Sigmoid colon (tissue), 4 donors: Measurements from ENCODE around the gene C16orf87.

Experiments
- EP300 ChIP-seq, 4 donors: sonication (generic); formaldehyde crosslinking; IDR thresholded peaks; one replicate each; pipeline ENCODE4 v1.6.1; 2017; ENCODE audit warnings: antibody characterized with exemption in 4 of 4
- POLR2A ChIP-seq, 2 donors: fragments of 450-650 bp; IDR thresholded peaks; one replicate each; pipeline ENCODE4 v1.6.1; 2016; ENCODE audit warnings: antibody characterized with exemption in 2 of 2, mild to moderate bottlenecking in 2 of 2, moderate library complexity in 2 of 2
- POLR2AphosphoS5 ChIP-seq, 4 donors: sonication (generic); formaldehyde crosslinking; IDR thresholded peaks; one replicate each; pipeline ENCODE4 v1.6.1; 2017; ENCODE audit warnings: antibody characterized with exemption in 4 of 4
- TF ChIP-seq, protein P1 (sequence below), 4 experiments: fragments of 450-650 bp in 3 of 4; fragments of 200-600 bp in 1 of 4; IDR thresholded peaks; one replicate each; pipeline ENCODE4 v1.5.1; 2016 to 2019; ENCODE audit warnings: antibody characterized with exemption in 4 of 4, mild to moderate bottlenecking in 3 of 4, moderate library complexity in 2 of 4

DNA sequence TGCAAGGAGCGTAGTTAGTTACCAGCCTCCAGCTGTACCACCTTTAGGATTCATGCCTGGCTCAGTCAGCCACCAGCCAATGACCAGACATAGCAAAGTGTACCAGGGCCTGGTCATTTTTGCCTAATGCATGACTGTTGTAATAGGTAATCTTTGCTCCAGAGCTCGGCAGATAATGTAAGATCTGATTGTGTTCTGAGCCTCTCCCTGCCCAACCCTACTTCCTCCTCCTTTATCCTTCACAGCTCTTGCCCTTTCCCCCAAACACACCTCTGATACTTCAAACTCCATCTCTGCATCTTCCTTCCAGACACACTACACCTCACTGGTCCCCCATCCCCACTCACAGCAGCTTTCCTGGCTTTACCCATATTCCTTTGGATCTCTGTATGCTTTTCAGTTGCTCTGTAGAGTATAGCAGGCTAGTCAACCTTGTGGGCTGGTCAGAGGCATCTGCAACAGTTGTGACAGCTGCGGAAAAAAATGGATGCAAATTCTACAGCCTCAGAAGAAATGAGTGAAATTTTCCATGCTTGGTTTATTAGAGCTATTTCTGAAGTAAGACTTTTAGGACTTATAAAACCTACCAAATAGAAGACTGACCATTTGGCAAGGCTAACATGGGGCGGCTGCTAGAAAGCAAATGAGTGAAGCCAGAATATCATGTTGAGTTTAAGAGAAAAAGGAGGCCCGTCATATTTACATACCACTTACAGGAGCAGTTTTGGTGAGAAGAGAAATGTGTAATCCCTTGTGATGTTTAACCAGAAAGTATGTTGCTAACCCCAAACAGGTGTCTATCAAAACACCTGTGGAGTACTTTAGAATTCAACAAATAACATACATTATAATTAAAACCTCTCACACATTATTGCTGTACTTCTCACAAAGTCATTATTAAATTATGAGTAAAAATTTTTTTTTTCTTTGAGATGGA is 19.9 kb upstream of the C16orf87 start:
- TF ChIP-seq EP300 (IDR thresholded peaks at IDR 0.05) (no peak), POLR2AphosphoS5 (IDR thresholded peaks at IDR 0.05) (no peak), POLR2A (IDR thresholded peaks at IDR 0.05) (no peak)
- TF ChIP-seq, protein P1, sequence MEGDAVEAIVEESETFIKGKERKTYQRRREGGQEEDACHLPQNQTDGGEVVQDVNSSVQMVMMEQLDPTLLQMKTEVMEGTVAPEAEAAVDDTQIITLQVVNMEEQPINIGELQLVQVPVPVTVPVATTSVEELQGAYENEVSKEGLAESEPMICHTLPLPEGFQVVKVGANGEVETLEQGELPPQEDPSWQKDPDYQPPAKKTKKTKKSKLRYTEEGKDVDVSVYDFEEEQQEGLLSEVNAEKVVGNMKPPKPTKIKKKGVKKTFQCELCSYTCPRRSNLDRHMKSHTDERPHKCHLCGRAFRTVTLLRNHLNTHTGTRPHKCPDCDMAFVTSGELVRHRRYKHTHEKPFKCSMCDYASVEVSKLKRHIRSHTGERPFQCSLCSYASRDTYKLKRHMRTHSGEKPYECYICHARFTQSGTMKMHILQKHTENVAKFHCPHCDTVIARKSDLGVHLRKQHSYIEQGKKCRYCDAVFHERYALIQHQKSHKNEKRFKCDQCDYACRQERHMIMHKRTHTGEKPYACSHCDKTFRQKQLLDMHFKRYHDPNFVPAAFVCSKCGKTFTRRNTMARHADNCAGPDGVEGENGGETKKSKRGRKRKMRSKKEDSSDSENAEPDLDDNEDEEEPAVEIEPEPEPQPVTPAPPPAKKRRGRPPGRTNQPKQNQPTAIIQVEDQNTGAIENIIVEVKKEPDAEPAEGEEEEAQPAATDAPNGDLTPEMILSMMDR (IDR thresholded peaks at IDR 0.05): no peak
